NB4 (cell line): ENCODE measurements around the gene TNNT3.

Experiments used
- DNase-seq: peaks from one replicate; pipeline ENCODE4 v3.0.0; 2010; ENCODE audit warnings: low read depth
- H3K4me3 ChIP-seq: one replicate; pipeline ENCODE4 v1.5.1; 2011; ENCODE audit warnings: mild to moderate bottlenecking, low read depth, low read length, moderate library complexity
- CTCF ChIP-seq: IDR thresholded peaks from one replicate; pipeline ENCODE4 v1.5.1; 2012; ENCODE audit warnings: low read depth, low read length
- MAX ChIP-seq: IDR thresholded peaks from 2 replicates; pipeline ENCODE4 v1.6.1; 2011; ENCODE audit warnings: low read depth, low read length
- MYC ChIP-seq: IDR thresholded peaks from 2 replicates; pipeline ENCODE4 v1.6.1; 2011; ENCODE audit warnings: low read depth, low read length
- POLR2A ChIP-seq: IDR thresholded peaks from 2 replicates; pipeline ENCODE4 v1.6.1; 2011; ENCODE audit warnings: mild to moderate bottlenecking; ENCODE audit not compliant: insufficient read length; ENCODE audit errors: extremely low read depth

The TNNT3 gene

GRCh38 chr11:1916132-1916985 is 3.1 kb upstream of the TNNT3 start:
- no peak overlapping the region for H3K4me3 ChIP-seq
- no peak for TF ChIP-seq POLR2A
- TF ChIP-seq MYC: no peak
- no peak for TF ChIP-seq MAX
- no peak for TF ChIP-seq CTCF
- DNase-seq: peak; percentile 38

GRCh38 chr11:1916986-1917522 is 2.4 kb upstream of the TNNT3 start:
- TF ChIP-seq MAX (no peak), CTCF (no peak), MYC (no peak), POLR2A (no peak)

GRCh38 chr11:1917523-1918435 is 1.7 kb upstream of the TNNT3 start:
- peak; percentile 29 for TF ChIP-seq CTCF
- TF ChIP-seq MYC: no peak
- DNase-seq: no peak
- no peak overlapping the region for H3K4me3 ChIP-seq

More at GRCh38 chr11:1916986-1917522, 2.4 kb upstream of the TNNT3 start:
- peak; percentile 25 for DNase-seq
- H3K4me3 ChIP-seq: no peak overlapping the region

- no peak for DNase-seq
- no peak overlapping the region for H3K4me3 ChIP-seq
- TF ChIP-seq POLR2A (no peak), MAX (no peak), MYC (no peak), CTCF (no peak)
Observed at GRCh38 chr11:1918436-1919315, 827 bp upstream of the TNNT3 start.

- DNase-seq: no peak
- H3K4me3 ChIP-seq: no peak overlapping the region
- TF ChIP-seq MYC (no peak), POLR2A (no peak)
Observed at GRCh38 chr11:1920128-1920908, 815 bp downstream of the TNNT3 start.
